ENCODE data around the gene ECPAS.
A peak's percentile ranks its signal among the peaks of the same experiment; 100 is the strongest.
"Not testable (repeated sequence)": the region's sequence is repeated elsewhere in the genome, so short reads cannot be mapped to it uniquely, and the experiment has no call there.

Gene ECPAS

GRCh38 chr9:111372297-111372696, 111.9 kb downstream of the ECPAS start:
- DNase-seq: no peak
- TF ChIP-seq POLR2A (IDR thresholded peaks at IDR 0.05; ENCODE audit: low read length) (no peak), GATA1 (IDR thresholded peaks at IDR 0.05; ENCODE audit: low read depth, low read length) (no peak)

- TF ChIP-seq POLR2A (IDR thresholded peaks at IDR 0.05; ENCODE audit: low read length) (no peak), GATA1 (IDR thresholded peaks at IDR 0.05; ENCODE audit: low read depth, low read length) (no peak)
- no peak for DNase-seq
Measured at GRCh38 chr9:111366978-111367377, 117.2 kb downstream of the ECPAS start.

GRCh38 chr9:111362526-111362925, 121.7 kb downstream of the ECPAS start:
- peak in 1 of 2 experiments; percentile 53 for DNase-seq

GRCh38 chr9:111360881-111361280, 123.3 kb downstream of the ECPAS start:
- TF ChIP-seq POLR2A (IDR thresholded peaks at IDR 0.05; ENCODE audit: low read length) (no peak), GATA1 (IDR thresholded peaks at IDR 0.05; ENCODE audit: low read depth, low read length) (no peak)
- no peak for DNase-seq

More at GRCh38 chr9:111362526-111362925, 121.7 kb downstream of the ECPAS start:
- TF ChIP-seq GATA1 (IDR thresholded peaks at IDR 0.05; ENCODE audit: low read depth, low read length) (no peak), POLR2A (IDR thresholded peaks at IDR 0.05; ENCODE audit: low read length) (no peak)

GRCh38 chr9:111356481-111357244, 127.5 kb downstream of the ECPAS start:
- no peak for DNase-seq
- no peak for TF ChIP-seq GATA1 (IDR thresholded peaks at IDR 0.05; ENCODE audit: low read depth, low read length)
- TF ChIP-seq POLR2A (IDR thresholded peaks at IDR 0.05; ENCODE audit: low read length): no peak

- no peak for TF ChIP-seq POLR2A (IDR thresholded peaks at IDR 0.05; ENCODE audit: low read length)
- DNase-seq: no peak
Measured at GRCh38 chr9:111352545-111352944, 131.6 kb downstream of the ECPAS start.

- TF ChIP-seq POLR2A (IDR thresholded peaks at IDR 0.05; ENCODE audit: low read length): no peak
- no peak for TF ChIP-seq GATA1 (IDR thresholded peaks at IDR 0.05; ENCODE audit: low read depth, low read length)
- DNase-seq: no peak
Measured at GRCh38 chr9:111350556-111350955, 133.6 kb downstream of the ECPAS start.

GRCh38 chr9:111349766-111350165, 134.4 kb downstream of the ECPAS start:
- no peak for DNase-seq
- TF ChIP-seq GATA1 (IDR thresholded peaks at IDR 0.05; ENCODE audit: low read depth, low read length) (no peak), POLR2A (IDR thresholded peaks at IDR 0.05; ENCODE audit: low read length) (no peak)

- TF ChIP-seq GATA1 (IDR thresholded peaks at IDR 0.05; ENCODE audit: low read depth, low read length) (no peak), POLR2A (IDR thresholded peaks at IDR 0.05; ENCODE audit: low read length) (no peak)
- no peak for DNase-seq
Measured at GRCh38 chr9:111348821-111349271, 135.3 kb downstream of the ECPAS start.

- DNase-seq: not testable (repeated sequence)
Measured at GRCh38 chr9:111334318-111334863, 149.8 kb downstream of the ECPAS start.

- DNase-seq: no peak
- TF ChIP-seq POLR2A (IDR thresholded peaks at IDR 0.05; ENCODE audit: low read length): no peak
- TF ChIP-seq GATA1 (IDR thresholded peaks at IDR 0.05; ENCODE audit: low read depth, low read length): no peak
Measured at GRCh38 chr9:111330124-111330523, 154.1 kb downstream of the ECPAS start, which contains the start of gene OR2K2. TSS of gene OR2K2 (minus strand) at chr9:111330224. CDS start at chr9:111328433, 1,791 bp downstream.

- DNase-seq: no peak
- TF ChIP-seq POLR2A (IDR thresholded peaks at IDR 0.05; ENCODE audit: low read length) (no peak), GATA1 (IDR thresholded peaks at IDR 0.05; ENCODE audit: low read depth, low read length) (no peak)
Measured at GRCh38 chr9:111320631-111321030, 163.6 kb downstream of the ECPAS start.

- TF ChIP-seq GATA1 (IDR thresholded peaks at IDR 0.05; ENCODE audit: low read depth, low read length) (no peak), POLR2A (IDR thresholded peaks at IDR 0.05; ENCODE audit: low read length) (no peak)
- no peak for DNase-seq
Measured at GRCh38 chr9:111316796-111317195, 167.4 kb downstream of the ECPAS start.

All from erythroblast (primary cell).